ENCODE results near the gene PTGIS.
"Not testable (repeated sequence)": the region's sequence is repeated elsewhere in the genome, so short reads cannot be mapped to it uniquely, and the experiment has no call there.

The PTGIS gene

GRCh38 chr20:49567421-49568277, at the start of gene PTGIS:
PTGIS (minus strand) TSS chr20:49568137; CDS start chr20:49568116, 21 bp downstream.
- Histone ChIP-seq H3K9me3 (ENCODE audit: control insufficient read depth, insufficient read depth, low read depth, low read length) (no peaks in the 10 kb centered on the region), H3K4me3 (ENCODE audit: low read depth, low read length) (peak within 1 kb of the TSS; percentile 80), H3K27ac (ENCODE audit: low read depth, low read length) (peak within 1 kb of the TSS; percentile 75; the same call in 1 of the 2 replicates), H3K36me3 (ENCODE audit: control insufficient read depth, insufficient read depth, low read length) (no peaks in the 10 kb centered on the region), H3K27me3 (ENCODE audit: control insufficient read depth, insufficient read depth, low read length) (no peaks in the 10 kb centered on the region), H3K9ac (ENCODE audit: low read length) (peak within 1 kb of the TSS; percentile 57), H3K4me1 (ENCODE audit: control insufficient read depth, insufficient read depth, low read length) (peaks cover 31% of the 10 kb centered on the region)

GRCh38 chr20:49617394-49617793, 49.5 kb upstream of the PTGIS start:
- not testable (repeated sequence) for H3K9ac ChIP-seq (ENCODE audit: low read length); H3K36me3 ChIP-seq (ENCODE audit: control insufficient read depth, insufficient read depth, low read length); H3K4me3 ChIP-seq (ENCODE audit: low read depth, low read length); H3K27ac ChIP-seq (ENCODE audit: low read depth, low read length); H3K4me1 ChIP-seq (ENCODE audit: control insufficient read depth, insufficient read depth, low read length); H3K27me3 ChIP-seq (ENCODE audit: control insufficient read depth, insufficient read depth, low read length)
- peaks cover 11% of the 10 kb centered on the region for H3K9me3 ChIP-seq (ENCODE audit: control insufficient read depth, insufficient read depth, low read depth, low read length)

- Histone ChIP-seq H3K36me3 (ENCODE audit: control insufficient read depth, insufficient read depth, low read length) (no peaks in the 10 kb centered on the region), H3K9me3 (ENCODE audit: control insufficient read depth, insufficient read depth, low read depth, low read length) (peaks cover 4% of the 10 kb centered on the region; the same call in 1 of the 2 replicates), H3K27me3 (ENCODE audit: control insufficient read depth, insufficient read depth, low read length) (no peaks in the 10 kb centered on the region), H3K9ac (ENCODE audit: low read length) (no peak overlapping the region), H3K4me3 (ENCODE audit: low read depth, low read length) (no peak overlapping the region), H3K27ac (ENCODE audit: low read depth, low read length) (no peak overlapping the region), H3K4me1 (ENCODE audit: control insufficient read depth, insufficient read depth, low read length) (no peaks in the 10 kb centered on the region)
Observed at GRCh38 chr20:49616154-49617007, 48.4 kb upstream of the PTGIS start.

GRCh38 chr20:49615401-49616153, 47.6 kb upstream of the PTGIS start:
- H3K27me3 ChIP-seq (ENCODE audit: control insufficient read depth, insufficient read depth, low read length) = no peaks in the 10 kb centered on the region
- H3K9ac ChIP-seq (ENCODE audit: low read length) = no peak overlapping the region
- H3K36me3 ChIP-seq (ENCODE audit: control insufficient read depth, insufficient read depth, low read length) = no peaks in the 10 kb centered on the region
- no peak overlapping the region for H3K4me3 ChIP-seq (ENCODE audit: low read depth, low read length)
- H3K9me3 ChIP-seq (ENCODE audit: control insufficient read depth, insufficient read depth, low read depth, low read length) = peaks cover 3% of the 10 kb centered on the region; the same call in 1 of the 2 replicates
- no peak overlapping the region for H3K27ac ChIP-seq (ENCODE audit: low read depth, low read length)
- peaks cover 4% of the 10 kb centered on the region for H3K4me1 ChIP-seq (ENCODE audit: control insufficient read depth, insufficient read depth, low read length)

- H3K36me3 ChIP-seq (ENCODE audit: control insufficient read depth, insufficient read depth, low read length); H3K27ac ChIP-seq (ENCODE audit: low read depth, low read length); H3K4me1 ChIP-seq (ENCODE audit: control insufficient read depth, insufficient read depth, low read length); H3K9me3 ChIP-seq (ENCODE audit: control insufficient read depth, insufficient read depth, low read depth, low read length); H3K27me3 ChIP-seq (ENCODE audit: control insufficient read depth, insufficient read depth, low read length); H3K4me3 ChIP-seq (ENCODE audit: low read depth, low read length); H3K9ac ChIP-seq (ENCODE audit: low read length): not testable (repeated sequence)
Observed at GRCh38 chr20:49615051-49615400, 47.1 kb upstream of the PTGIS start.

GRCh38 chr20:49614338-49615050, 46.6 kb upstream of the PTGIS start:
- Histone ChIP-seq H3K27me3 (ENCODE audit: control insufficient read depth, insufficient read depth, low read length) (no peaks in the 10 kb centered on the region), H3K9ac (ENCODE audit: low read length) (no peak overlapping the region), H3K4me1 (ENCODE audit: control insufficient read depth, insufficient read depth, low read length) (peaks cover 4% of the 10 kb centered on the region), H3K4me3 (ENCODE audit: low read depth, low read length) (no peak overlapping the region), H3K27ac (ENCODE audit: low read depth, low read length) (no peak overlapping the region), H3K9me3 (ENCODE audit: control insufficient read depth, insufficient read depth, low read depth, low read length) (peaks cover 3% of the 10 kb centered on the region; the same call in 1 of the 2 replicates), H3K36me3 (ENCODE audit: control insufficient read depth, insufficient read depth, low read length) (no peaks in the 10 kb centered on the region)

- H3K27ac ChIP-seq (ENCODE audit: low read depth, low read length) = no peak overlapping the region
- H3K27me3 ChIP-seq (ENCODE audit: control insufficient read depth, insufficient read depth, low read length) = no peaks in the 10 kb centered on the region; the same call in 1 of the 2 replicates
- H3K4me3 ChIP-seq (ENCODE audit: low read depth, low read length) = no peak overlapping the region
- H3K9me3 ChIP-seq (ENCODE audit: control insufficient read depth, insufficient read depth, low read depth, low read length) = no peaks in the 10 kb centered on the region
- H3K36me3 ChIP-seq (ENCODE audit: control insufficient read depth, insufficient read depth, low read length) = no peaks in the 10 kb centered on the region
- peaks cover 4% of the 10 kb centered on the region for H3K4me1 ChIP-seq (ENCODE audit: control insufficient read depth, insufficient read depth, low read length)
- no peak overlapping the region for H3K9ac ChIP-seq (ENCODE audit: low read length)
Observed at GRCh38 chr20:49612127-49612738, 44.3 kb upstream of the PTGIS start.

GRCh38 chr20:49611539-49612126, 43.7 kb upstream of the PTGIS start:
- H3K27ac ChIP-seq (ENCODE audit: low read depth, low read length); H3K4me3 ChIP-seq (ENCODE audit: low read depth, low read length); H3K9ac ChIP-seq (ENCODE audit: low read length); H3K36me3 ChIP-seq (ENCODE audit: control insufficient read depth, insufficient read depth, low read length); H3K4me1 ChIP-seq (ENCODE audit: control insufficient read depth, insufficient read depth, low read length); H3K9me3 ChIP-seq (ENCODE audit: control insufficient read depth, insufficient read depth, low read depth, low read length); H3K27me3 ChIP-seq (ENCODE audit: control insufficient read depth, insufficient read depth, low read length): not testable (repeated sequence)

- Histone ChIP-seq H3K27ac (ENCODE audit: low read depth, low read length) (no peak overlapping the region), H3K9me3 (ENCODE audit: control insufficient read depth, insufficient read depth, low read depth, low read length) (no peaks in the 10 kb centered on the region), H3K27me3 (ENCODE audit: control insufficient read depth, insufficient read depth, low read length) (no peaks in the 10 kb centered on the region; the same call in 1 of the 2 replicates), H3K9ac (ENCODE audit: low read length) (no peak overlapping the region), H3K4me1 (ENCODE audit: control insufficient read depth, insufficient read depth, low read length) (peaks cover 4% of the 10 kb centered on the region), H3K4me3 (ENCODE audit: low read depth, low read length) (peak overlapping the region; percentile 60), H3K36me3 (ENCODE audit: control insufficient read depth, insufficient read depth, low read length) (no peaks in the 10 kb centered on the region)
Observed at GRCh38 chr20:49610691-49611538, 43.0 kb upstream of the PTGIS start.

All from HUES6 (cell line).